Motor neuron (in vitro differentiated cells): ENCODE results near the gene ZNF407. TPM values are rescaled to one million over a fixed set of nuclear protein-coding genes. Genes with fewer than 3 reads are reported as not detected.
A peak's percentile ranks its signal among the peaks of the same experiment; 100 is the strongest.

ENCODE experiments used
- ATAC-seq, 8 experiments: fragments of 200-7000 bp; cut with Tn5 transposase; replicated peaks in 6 of 8; 2 replicates each; pipeline ENCODE4 v1.8.0; 2021; ENCODE audit warnings: mild to moderate bottlenecking in 8 of 8, moderate library complexity in 8 of 8
- H3K27ac ChIP-seq, 2 donors: fragments of 250-450 bp; sonication (Bioruptor Pico); 2 replicates each; pipeline ENCODE4 v1.9.0; 2021; ENCODE audit warnings: antibody characterized with exemption in 2 of 2, mild to moderate bottlenecking in 2 of 2, moderate library complexity in 1 of 2
- H3K4me1 ChIP-seq, 2 donors: fragments of 250-450 bp; sonication (Bioruptor Pico); replicated peaks in 1 of 2; 2 replicates each; pipeline ENCODE4 v1.6.1; 2021; ENCODE audit warnings: antibody characterized with exemption in 2 of 2, mild to moderate bottlenecking in 2 of 2, moderate library complexity in 1 of 2
- H3K4me3 ChIP-seq, 5 donors: fragments of 250-450 bp; sonication (Bioruptor Pico); 2 replicates each; pipeline ENCODE4 v1.9.0; 2021; ENCODE audit warnings: antibody characterized with exemption in 5 of 5, mild to moderate bottlenecking in 5 of 5, moderate library complexity in 4 of 5
- WGBS, 10 experiments: fragments of 450-650 bp; shearing (Covaris generic); methylation state at CpG; one replicate each; pipeline ENCODE4 v1.0.0; 2022; 5-methylcytosine and 5-hydroxymethylcytosine counted together
- in situ Hi-C, 9 experiments: fragments of 400-800 bp; cut with MboI; loops; one replicate each; pipeline ENCODE4 v1.15.0; 2021; ENCODE audit warnings: low sequenced_read_pairs in 9 of 9, low pct_unique_long_range_greater_than_20kb in 2 of 9; ENCODE audit not compliant: unreplicated experiment in 9 of 9
- total RNA-seq, 8 experiments: library from RNA; unstranded; fragments of 300-600 nt; gene quantifications; 2 replicates each; pipeline versions ENCODE4 v1.2.3 to v1.2.4, GENCODE V29; 2022

Gene ZNF407
- total RNA-seq, 8 experiments from 2014 or later: 7.9 to 23.6 (median 11.6) TPM

DNA sequence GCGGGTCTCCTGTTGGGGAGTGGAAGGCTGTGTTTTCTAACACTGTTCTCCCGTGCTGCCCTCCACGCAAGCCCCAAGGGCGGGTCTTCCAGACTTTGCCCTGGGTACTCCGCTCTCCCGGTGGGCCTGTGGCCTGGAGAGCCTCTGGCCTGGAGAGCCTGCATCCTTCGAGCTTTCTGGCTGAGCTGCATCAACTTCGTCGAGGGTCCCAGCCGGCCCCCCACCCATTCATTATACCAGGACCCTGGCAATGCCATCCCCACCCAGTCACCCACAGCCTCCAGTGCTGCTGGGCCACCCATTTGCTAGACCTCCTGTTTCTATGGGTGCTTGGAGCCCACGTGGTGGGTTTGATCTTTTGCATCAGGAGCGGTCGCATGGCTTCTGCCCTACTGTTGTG lies 509.1 kb downstream of the ZNF407 start:
- no peak overlapping the region for H3K4me3 ChIP-seq
- peaks cover 20 to 50% of the 10 kb centered on the region in 2 donors for H3K4me1 ChIP-seq
- H3K27ac ChIP-seq: no peak overlapping the region
- in situ Hi-C loops: no loop called here
- 80 to 92% (median 80%) methylated on average over 1 to 5 of the region's 13 CpGs; no CpG with 5 or more reads in 7 of the 10 experiments for WGBS, 10 experiments
- ATAC-seq: no peak

DNA sequence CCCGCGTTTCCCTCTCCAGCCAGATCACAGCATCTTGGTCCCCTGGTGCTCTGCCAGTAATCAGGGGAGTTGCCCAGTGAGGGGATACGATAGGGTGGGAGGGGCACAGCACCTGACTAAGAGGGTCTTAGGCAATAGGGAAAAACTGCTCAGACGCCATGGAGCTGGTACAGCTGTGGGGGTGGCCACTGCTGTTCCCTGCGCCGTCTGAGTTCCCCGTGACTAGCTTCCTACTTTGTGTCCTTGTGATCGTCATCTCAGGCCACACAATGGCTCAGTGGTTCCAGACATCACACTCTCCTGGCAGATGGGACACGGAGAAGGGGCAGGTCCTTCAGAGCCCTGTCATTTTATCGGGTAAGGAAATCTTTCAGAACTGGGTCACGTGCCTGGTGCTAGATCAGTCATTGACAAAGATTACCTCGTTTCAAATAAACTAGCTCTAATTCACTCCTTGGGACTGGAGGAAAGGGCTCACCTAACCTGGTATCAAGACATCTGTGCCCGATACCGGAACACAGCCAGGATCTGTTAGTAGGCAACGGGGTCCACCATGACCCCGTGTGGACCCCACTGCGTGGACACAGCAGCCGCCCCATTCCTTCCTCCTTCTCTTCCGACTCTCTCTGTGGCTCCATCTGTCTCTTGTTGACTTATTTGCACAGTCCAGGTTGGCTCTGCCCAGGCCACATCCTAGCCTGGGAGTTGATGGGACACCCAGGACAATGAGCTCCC lies 509.7 kb downstream of the ZNF407 start:
- WGBS, 10 experiments: 80 to 100% (median 91%) methylated on average over 1 to 9 of the region's 19 CpGs; no CpG with 5 or more reads in 2 of the 10 experiments
- H3K27ac ChIP-seq: no peak overlapping the region
- H3K4me3 ChIP-seq: no peak overlapping the region
- in situ Hi-C loops: no loop called here
- peaks cover 22 to 56% of the 10 kb centered on the region in 2 donors for H3K4me1 ChIP-seq
- ATAC-seq: no peak

DNA sequence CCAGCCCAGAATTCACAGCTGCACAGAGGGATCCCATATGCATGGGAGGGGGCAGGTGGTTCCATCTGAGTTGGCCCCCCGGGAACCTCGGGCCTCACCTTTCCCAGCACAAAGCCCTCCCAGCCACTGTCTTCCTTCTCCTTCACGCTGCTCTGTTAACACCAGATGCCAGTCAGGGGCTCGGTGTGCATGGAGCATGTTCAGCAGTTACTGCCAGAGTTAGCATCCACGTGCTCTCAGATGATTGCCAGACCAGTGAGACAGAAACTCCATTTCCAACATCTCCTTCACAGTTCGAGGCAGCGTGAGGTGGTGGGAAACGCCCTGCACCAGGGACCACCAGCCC lies 510.2 kb downstream of the ZNF407 start:
- WGBS, 10 experiments: 18 to 100% (median 92%) methylated on average over 1 to 5 of the region's 8 CpGs; no CpG with 5 or more reads in 3 of the 10 experiments
- H3K4me3 ChIP-seq: no peak overlapping the region
- no peak overlapping the region for H3K27ac ChIP-seq
- in situ Hi-C loops: no loop called here
- H3K4me1 ChIP-seq: peaks cover 23 to 60% of the 10 kb centered on the region in 2 donors
- no peak for ATAC-seq

DNA sequence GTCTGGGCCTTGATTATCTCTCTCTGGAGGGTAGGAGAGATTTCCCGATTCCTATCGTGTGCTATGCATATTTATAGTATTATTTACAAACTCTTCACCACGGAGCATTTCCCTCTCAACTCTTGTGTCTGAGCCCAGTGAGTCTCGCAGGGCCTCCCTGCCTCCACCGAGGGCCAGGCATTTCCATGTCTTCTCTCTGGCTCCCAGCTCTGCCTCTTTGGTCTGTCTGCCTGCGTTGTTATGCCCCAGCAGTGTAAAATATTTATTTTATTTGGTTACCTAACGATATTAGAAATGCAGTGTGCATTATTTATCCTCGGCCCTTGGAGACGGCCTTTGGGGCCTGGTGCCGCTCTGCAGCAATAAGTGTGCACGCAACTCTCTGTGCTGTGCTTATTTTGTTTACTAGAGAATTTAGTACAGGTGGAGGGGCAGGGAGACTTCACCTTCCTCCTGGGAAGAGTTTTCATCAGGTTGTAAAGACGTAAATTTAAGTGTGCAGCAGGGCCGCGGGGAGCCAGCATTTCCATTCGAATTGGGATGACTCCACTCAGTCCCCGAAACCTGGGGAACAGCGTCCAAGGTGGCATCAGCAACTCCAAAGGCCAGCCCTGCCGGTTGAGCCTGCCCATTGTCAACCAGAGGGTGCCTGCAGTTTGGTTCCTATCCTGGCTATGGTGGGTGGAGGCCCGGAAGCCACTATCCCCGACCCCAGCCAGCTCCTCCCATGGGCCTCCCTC lies 511.1 kb downstream of the ZNF407 start:
- ATAC-seq: no peak
- in situ Hi-C loops: no loop called here
- H3K27ac ChIP-seq: peak overlapping the region; percentile 48 to 53
- WGBS, 10 experiments: 53 to 100% (median 82%) methylated on average over 1 to 16 of the region's 20 CpGs; no CpG with 5 or more reads in 2 of the 10 experiments
- no peak overlapping the region for H3K4me3 ChIP-seq
- peaks cover 23 to 59% of the 10 kb centered on the region in 2 donors for H3K4me1 ChIP-seq

DNA sequence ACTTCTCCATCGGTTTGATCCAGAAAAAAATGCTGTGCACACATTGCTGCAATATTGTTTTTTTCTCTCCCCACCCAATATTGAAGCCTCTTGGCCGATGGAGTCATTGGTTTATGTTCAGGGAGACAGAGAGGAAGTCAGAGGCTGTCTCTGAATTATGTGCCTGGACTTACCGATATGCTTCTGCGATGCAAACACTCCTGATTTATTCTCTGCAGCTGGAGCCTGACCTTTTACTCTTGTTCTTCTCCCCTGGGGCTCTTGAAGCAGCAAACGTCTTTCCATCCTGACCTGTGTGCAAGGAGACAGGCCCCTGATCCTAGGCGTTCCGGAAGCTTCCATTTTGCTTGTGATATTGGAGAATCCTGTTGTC lies 511.6 kb downstream of the ZNF407 start:
- Histone ChIP-seq H3K4me3 (no peak overlapping the region), H3K4me1 (peaks cover 23 to 54% of the 10 kb centered on the region in 2 donors), H3K27ac (peak overlapping the region; percentile 48 to 59)
- in situ Hi-C loops: no loop called here
- 29 to 72% (median 56%) methylated on average over 3 to 7 of the region's 7 CpGs; no CpG with 5 or more reads in 4 of the 10 experiments for WGBS, 10 experiments
- peak in 6 of 8 experiments; percentile 15 to 90 (median 73) for ATAC-seq

DNA sequence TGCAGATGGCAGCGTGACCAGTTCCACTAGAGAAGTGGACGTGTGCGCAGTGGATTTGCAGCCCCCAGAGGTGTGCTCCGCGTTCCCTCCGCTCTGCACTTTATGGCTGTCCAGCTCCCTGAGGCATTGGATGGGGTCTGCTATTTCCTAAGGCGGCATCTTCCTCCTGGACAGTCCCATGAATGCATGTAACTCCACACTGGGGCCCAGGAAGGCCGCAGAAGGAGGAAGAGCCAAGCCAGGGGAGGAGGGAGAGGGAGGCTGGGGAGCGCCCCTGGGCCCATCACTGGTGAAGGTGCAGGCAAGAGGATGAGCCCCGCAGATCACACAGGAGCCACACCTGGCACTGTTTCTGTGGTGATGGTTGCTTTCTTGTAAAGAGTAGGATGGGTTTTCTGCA lies 512.1 kb downstream of the ZNF407 start:
- in situ Hi-C loops: no loop called here
- Histone ChIP-seq H3K4me3 (no peak overlapping the region), H3K27ac (peak overlapping the region; percentile 48 to 59), H3K4me1 (peaks cover 23 to 53% of the 10 kb centered on the region in 2 donors)
- peak in 3 of 8 experiments; percentile 13 to 17 (median 15) for ATAC-seq
- 20 to 100% (median 89%) methylated on average over 1 to 4 of the region's 10 CpGs; no CpG with 5 or more reads in 4 of the 10 experiments for WGBS, 10 experiments

DNA sequence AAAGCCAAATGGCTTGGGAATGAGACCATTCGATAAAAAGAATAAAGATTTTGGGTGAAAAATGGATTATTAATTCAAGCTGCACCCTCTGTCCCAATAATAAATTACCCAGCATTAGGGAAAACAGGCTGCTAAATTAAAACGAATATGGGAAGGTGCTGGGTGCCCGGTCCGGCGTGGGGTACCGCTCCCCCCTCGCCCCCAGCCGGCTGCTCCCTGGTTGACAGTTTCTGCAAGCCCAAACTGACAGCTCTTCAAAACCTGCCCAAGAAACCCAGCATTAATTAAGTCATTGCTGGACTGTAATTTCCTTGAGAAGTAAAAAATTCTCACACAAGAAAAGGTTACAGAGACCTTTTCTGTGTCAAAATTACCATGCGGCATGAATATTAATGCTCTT lies 512.6 kb downstream of the ZNF407 start:
- H3K4me3 ChIP-seq: no peak overlapping the region
- WGBS, 10 experiments: 60 to 100% (median 87%) methylated on average over 2 to 8 of the region's 9 CpGs; no CpG with 5 or more reads in 3 of the 10 experiments
- H3K4me1 ChIP-seq: peaks cover 27 to 56% of the 10 kb centered on the region in 2 donors
- ATAC-seq: no peak
- H3K27ac ChIP-seq: no peak overlapping the region
- in situ Hi-C loops: no loop called here

DNA sequence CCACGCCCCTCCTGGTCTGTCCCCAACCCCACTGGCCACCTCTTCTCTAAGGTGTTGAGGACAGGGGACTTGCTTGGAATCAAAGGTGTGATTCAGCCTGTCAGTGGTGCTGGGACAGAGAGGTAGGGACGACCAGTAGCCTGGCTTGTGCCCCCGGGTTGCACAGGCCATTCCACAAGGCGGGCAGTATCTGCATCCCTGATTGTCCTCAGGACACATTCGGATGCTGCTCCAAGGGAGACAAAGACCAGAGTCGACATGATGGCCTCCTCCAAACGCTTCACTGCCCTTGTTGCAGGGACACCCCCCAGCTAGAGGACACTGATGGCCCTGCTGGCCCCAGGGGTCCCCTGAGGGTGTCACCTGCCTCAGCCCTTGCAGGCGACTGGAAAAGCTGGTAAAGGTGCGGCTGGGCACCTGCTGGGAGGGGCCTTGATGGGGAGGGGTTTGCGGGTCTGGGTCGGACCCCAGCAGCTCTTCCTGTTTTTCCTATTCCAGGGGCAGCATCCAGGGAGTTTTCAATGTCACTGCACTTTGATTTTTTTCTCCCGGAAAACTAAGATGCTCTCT lies 513.3 kb downstream of the ZNF407 start:
- 41 to 100% (median 80%) methylated on average over 1 to 5 of the region's 12 CpGs; no CpG with 5 or more reads in 3 of the 10 experiments for WGBS, 10 experiments
- peaks cover 33 to 61% of the 10 kb centered on the region in 2 donors for H3K4me1 ChIP-seq
- no peak for ATAC-seq

DNA sequence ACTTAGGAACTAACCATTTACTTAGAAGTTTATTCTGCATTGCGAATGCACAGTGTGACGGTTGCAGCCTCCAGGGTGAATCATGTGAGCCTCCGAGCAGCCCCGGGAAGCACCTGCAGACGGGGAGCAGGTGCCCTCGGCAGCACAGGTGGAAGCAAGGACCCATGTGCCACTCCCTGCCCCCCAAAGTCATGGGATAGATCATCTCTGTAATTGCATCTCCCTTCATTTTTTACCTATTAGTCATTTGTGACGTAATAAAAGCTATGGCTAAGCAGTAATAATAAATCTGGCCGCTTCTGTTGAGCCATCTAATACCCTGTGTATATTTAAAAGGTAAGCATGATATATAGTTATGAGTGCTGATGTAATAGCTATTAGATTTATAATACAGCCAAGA lies 514.1 kb downstream of the ZNF407 start:
- H3K4me3 ChIP-seq: no peak overlapping the region
- no peak overlapping the region for H3K27ac ChIP-seq
- peak in 5 of 8 experiments; percentile 29 to 78 (median 66) for ATAC-seq
- in situ Hi-C loops: no loop called here
- H3K4me1 ChIP-seq: peaks cover 40 to 57% of the 10 kb centered on the region in 2 donors
- 20 to 80% (median 57%) methylated on average over 1 to 8 of the region's 8 CpGs; no CpG with 5 or more reads in 4 of the 10 experiments for WGBS, 10 experiments

More for the DNA sequence above, 513.3 kb downstream of the ZNF407 start:
- Histone ChIP-seq H3K27ac (no peak overlapping the region), H3K4me3 (no peak overlapping the region)
- in situ Hi-C loops: no loop called here

DNA sequence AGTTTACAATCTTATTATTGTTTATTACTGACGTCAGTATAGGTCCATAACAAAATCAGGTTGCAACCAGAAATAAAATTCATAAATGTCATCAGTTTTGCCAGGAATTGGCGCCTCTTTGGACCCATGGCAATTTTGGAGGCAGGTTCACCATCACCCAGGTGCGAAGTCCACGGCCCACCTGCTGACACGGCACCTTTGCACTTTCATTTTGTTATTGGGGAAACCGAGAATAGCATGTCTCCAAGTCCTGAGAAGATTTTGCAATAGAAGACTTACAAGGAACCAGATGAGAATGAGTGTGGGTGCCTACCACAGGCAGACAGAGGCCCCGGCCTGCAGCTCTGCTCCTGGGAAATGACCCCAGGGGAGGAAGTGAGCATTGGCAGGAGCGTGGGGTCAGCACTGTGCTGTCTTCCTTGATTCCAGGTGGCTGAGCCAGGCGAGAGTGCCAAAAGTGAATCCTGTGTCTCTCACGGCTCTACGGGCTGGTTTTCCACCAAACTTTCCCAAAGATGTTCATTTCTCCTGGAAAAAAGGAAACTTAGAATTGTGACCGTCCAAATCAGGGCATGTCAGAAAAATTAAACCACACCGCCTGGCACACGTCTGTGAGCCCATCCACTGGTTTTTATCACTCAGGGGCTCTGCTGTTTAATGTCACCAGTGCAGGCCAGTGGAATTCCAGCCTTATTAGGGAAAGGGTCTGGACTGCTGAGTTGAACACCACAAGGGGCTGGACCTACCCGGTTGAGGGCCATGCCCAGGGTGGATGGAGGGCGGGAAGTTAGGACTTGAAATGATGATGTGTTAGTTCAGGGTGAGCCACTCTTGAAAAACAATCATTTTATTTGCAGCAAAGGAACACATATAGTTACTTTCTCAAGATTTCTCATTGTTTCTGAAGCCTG lies 514.8 kb downstream of the ZNF407 start:
- in situ Hi-C loops: no loop called here
- 59 to 93% (median 83%) methylated on average over 1 to 10 of the region's 16 CpGs; no CpG with 5 or more reads in 1 of the 10 experiments for WGBS, 10 experiments
- H3K27ac ChIP-seq: peak overlapping the region in 1 of 2 donors; percentile 33

DNA sequence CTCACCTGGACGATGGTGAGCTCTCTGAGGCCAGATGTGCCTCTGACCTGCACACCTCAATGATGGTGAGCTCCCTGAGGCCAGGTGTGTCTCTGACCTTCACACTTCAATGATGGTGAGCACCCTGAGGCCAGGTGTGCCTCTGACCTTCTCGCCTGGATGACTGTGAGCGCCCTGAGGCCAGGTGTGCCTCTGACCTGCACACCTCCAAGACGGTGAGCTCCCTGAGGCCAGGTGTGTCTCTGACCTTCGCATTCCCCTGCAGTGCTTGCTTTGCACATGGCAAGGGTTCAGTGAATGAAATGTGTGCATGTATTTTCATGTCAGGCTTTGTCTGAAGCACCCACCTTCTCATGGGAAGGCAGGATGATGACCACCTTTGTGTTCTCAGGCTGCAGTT lies 515.8 kb downstream of the ZNF407 start:
- ATAC-seq: no peak
- Histone ChIP-seq H3K4me1 (peaks cover 35 to 52% of the 10 kb centered on the region in 2 donors), H3K4me3 (no peak overlapping the region), H3K27ac (no peak overlapping the region)
- 33 to 100% (median 100%) methylated on average over 1 to 2 of the region's 5 CpGs; no CpG with 5 or more reads in 4 of the 10 experiments for whole genome bisulfite sequencing, 10 experiments
- in situ Hi-C loops: no loop called here

More for the DNA sequence above, 514.8 kb downstream of the ZNF407 start:
- no peak overlapping the region for H3K4me3 ChIP-seq
- no peak for ATAC-seq
- H3K4me1 ChIP-seq: peaks cover 40 to 57% of the 10 kb centered on the region in 2 donors

DNA sequence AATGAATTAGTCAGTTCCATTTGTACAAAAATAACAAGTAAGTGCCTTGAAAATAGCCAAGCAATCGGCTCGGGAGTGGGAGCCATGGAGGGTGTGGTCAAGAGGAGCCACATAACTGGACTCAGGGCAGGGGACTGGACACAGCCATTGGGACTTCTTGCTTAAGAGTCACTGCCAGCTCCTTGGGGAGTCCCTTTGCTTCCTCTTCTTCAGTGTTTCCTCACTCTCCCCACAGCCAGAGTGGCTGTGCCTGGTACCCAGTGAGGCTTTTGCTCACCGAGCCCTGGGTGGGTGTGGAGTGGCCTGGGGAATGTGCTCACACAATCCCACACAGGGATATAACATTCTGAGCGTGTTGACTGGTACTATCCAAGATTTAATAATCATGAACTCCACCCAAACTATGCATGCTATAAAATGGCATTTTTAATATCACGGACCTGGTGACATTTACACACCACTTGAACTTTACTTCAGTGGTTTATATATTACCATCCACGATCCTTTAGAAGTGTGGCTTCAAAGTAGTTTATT lies 516.6 kb downstream of the ZNF407 start:
- Histone ChIP-seq H3K27ac (no peak overlapping the region), H3K4me3 (no peak overlapping the region), H3K4me1 (peaks cover 27 to 44% of the 10 kb centered on the region in 2 donors)
- peak in 2 of 8 experiments; percentile 54 to 71 for ATAC-seq
- WGBS, 10 experiments: 8 to 100% (median 78%) methylated on average over 1 to 5 of the region's 6 CpGs; no CpG with 5 or more reads in 2 of the 10 experiments
- in situ Hi-C loops: no loop called here
